ENCODE results near the gene NOXRED1.

Gene NOXRED1

GRCh38 chr14:77369285-77369684, 54.0 kb downstream of the NOXRED1 start:
- H3K4me3 ChIP-seq (ENCODE audit: low read depth, low read length): no peak overlapping the region
- no peak for TF ChIP-seq CTCF (IDR thresholded peaks at IDR 0.05; ENCODE audit: borderline replicate concordance, insufficient read depth, low read depth, low read length)

GRCh38 chr14:77364146-77364545, 59.2 kb downstream of the NOXRED1 start:
- no peak overlapping the region for H3K4me3 ChIP-seq (ENCODE audit: low read depth, low read length)
- TF ChIP-seq CTCF (IDR thresholded peaks at IDR 0.05; ENCODE audit: borderline replicate concordance, insufficient read depth, low read depth, low read length): no peak

GRCh38 chr14:77359626-77360025, 63.7 kb downstream of the NOXRED1 start:
- TF ChIP-seq CTCF (IDR thresholded peaks at IDR 0.05; ENCODE audit: borderline replicate concordance, insufficient read depth, low read depth, low read length): no peak
- H3K4me3 ChIP-seq (ENCODE audit: low read depth, low read length): no peak overlapping the region

- H3K4me3 ChIP-seq (ENCODE audit: low read depth, low read length): no peak overlapping the region
- no peak for TF ChIP-seq CTCF (IDR thresholded peaks at IDR 0.05; ENCODE audit: borderline replicate concordance, insufficient read depth, low read depth, low read length)
Measured at GRCh38 chr14:77356899-77357298, 66.4 kb downstream of the NOXRED1 start.

- no peak for TF ChIP-seq CTCF (IDR thresholded peaks at IDR 0.05; ENCODE audit: borderline replicate concordance, insufficient read depth, low read depth, low read length)
- H3K4me3 ChIP-seq (ENCODE audit: low read depth, low read length): no peak overlapping the region
Measured at GRCh38 chr14:77355811-77356210, 67.5 kb downstream of the NOXRED1 start.

- H3K4me3 ChIP-seq (ENCODE audit: low read depth, low read length): no peak overlapping the region
- TF ChIP-seq CTCF (IDR thresholded peaks at IDR 0.05; ENCODE audit: borderline replicate concordance, insufficient read depth, low read depth, low read length): no peak
Measured at GRCh38 chr14:77353469-77354141, 69.7 kb downstream of the NOXRED1 start.

- no peak for TF ChIP-seq CTCF (IDR thresholded peaks at IDR 0.05; ENCODE audit: borderline replicate concordance, insufficient read depth, low read depth, low read length)
- no peak overlapping the region for H3K4me3 ChIP-seq (ENCODE audit: low read depth, low read length)
Measured at GRCh38 chr14:77347751-77348150, 75.6 kb downstream of the NOXRED1 start.

All from GM12875 (cell line).